HepG2 (cell line): ENCODE data around the gene GSK3A. TPM values are rescaled to one million over a fixed set of nuclear protein-coding genes. Genes with fewer than 3 reads are reported as not detected.

ENCODE experiments used
- CEBPG ChIP-seq: IDR thresholded peaks from 2 replicates; pipeline ENCODE4 v1.6.1; 2016
- KDM4B ChIP-seq: sonication (generic); formaldehyde crosslinking; IDR thresholded peaks from 2 replicates; pipeline ENCODE4 v1.4.0; 2020; ENCODE audit warnings: missing genetic modification reagents
- NONO ChIP-seq, 2 experiments: fragments of 450-650 bp in 1 of 2; sonication (generic) in 1 of 2; formaldehyde crosslinking in 1 of 2; IDR thresholded peaks in 1 of 2; conservative IDR thresholded peaks in 1 of 2; 2 replicates each; pipeline versions ENCODE4 v1.6.1 to v1.8.0; 2017 to 2022; ENCODE audit warnings: mild to moderate bottlenecking in 1 of 2, missing genetic modification reagents in 1 of 2, moderate library complexity in 1 of 2
- SMC3 ChIP-seq: IDR thresholded peaks from 2 replicates; pipeline ENCODE4 v1.6.1; 2011; ENCODE audit warnings: low read length, improper control_type of control experiment
- TCF7 ChIP-seq: sonication (generic); IDR thresholded peaks from 2 replicates; pipeline ENCODE4 v1.6.1; 2016; ENCODE audit warnings: antibody characterized with exemption, low read depth
- ZIK1 ChIP-seq: sonication (generic); formaldehyde crosslinking; IDR thresholded peaks from 2 replicates; pipeline ENCODE4 v1.5.0; 2020; ENCODE audit warnings: mild to moderate bottlenecking, low read depth, missing genetic modification reagents, borderline replicate concordance
- ZNF619 ChIP-seq: sonication (generic); formaldehyde crosslinking; IDR thresholded peaks from 2 replicates; pipeline ENCODE4 v1.4.0; 2020; ENCODE audit warnings: mild to moderate bottlenecking, missing genetic modification reagents
- ZNF720 ChIP-seq: sonication (generic); formaldehyde crosslinking; IDR thresholded peaks from 2 replicates; pipeline ENCODE4 v1.4.0; 2020; ENCODE audit warnings: missing genetic modification reagents
- ZNF878 ChIP-seq: sonication (generic); formaldehyde crosslinking; IDR thresholded peaks from 2 replicates; pipeline ENCODE4 v1.8.1; 2023; ENCODE audit warnings: mild to moderate bottlenecking, missing genetic modification reagents, moderate library complexity
- ZSCAN20 ChIP-seq: sonication (generic); formaldehyde crosslinking; IDR thresholded peaks from 2 replicates; pipeline ENCODE4 v1.4.0; 2020; ENCODE audit warnings: missing genetic modification reagents, mild to moderate bottlenecking, borderline replicate concordance
- polyA plus RNA-seq, 8 experiments: library from polyadenylated mRNA; depleted of rRNA in 3 of 8; stranded (reverse) in 7 of 8; unstranded in 1 of 8; fragments of >200 nt; fragmentation: Illumina TruSeq in 4 of 8; extraction: Trizol in 4 of 8; gene quantifications; 2 replicates each; pipeline versions ENCODE4 v1.2.1 to v1.2.3, GENCODE V29; 2011 to 2016; ENCODE audit warnings: low read depth in 4 of 8, missing spikeins in 1 of 8, mixed read lengths in 1 of 8; ENCODE audit not compliant: insufficient read depth in 1 of 8
- total RNA-seq, 5 experiments: library from RNA; depleted of rRNA; stranded (reverse); fragments of >200 nt; fragmentation: Illumina TruSeq; extraction: Trizol; gene quantifications; 2 replicates each; pipeline ENCODE4 v1.2.3, GENCODE V29; 2016; ENCODE audit warnings: low read depth in 1 of 5
- TF ChIP-seq, protein P1 (sequence below): IDR thresholded peaks from 2 replicates; pipeline ENCODE4 v1.6.1; 2018; ENCODE audit warnings: missing genetic modification reagents
- TF ChIP-seq, protein P2 (sequence below): sonication (generic); formaldehyde crosslinking; IDR thresholded peaks from 2 replicates; pipeline ENCODE4 v1.4.0; 2020; ENCODE audit warnings: mild to moderate bottlenecking, missing genetic modification reagents
- TF ChIP-seq, protein P3 (sequence below): sonication (generic); formaldehyde crosslinking; IDR thresholded peaks from 2 replicates; pipeline ENCODE4 v1.8.0; 2023; ENCODE audit warnings: mild to moderate bottlenecking, missing genetic modification reagents
- TF ChIP-seq, protein P4 (sequence below): sonication (generic); formaldehyde crosslinking; IDR thresholded peaks from 2 replicates; pipeline ENCODE4 v1.8.1; 2023; ENCODE audit warnings: missing genetic modification reagents, mild to moderate bottlenecking, borderline replicate concordance
- TF ChIP-seq, protein P5 (sequence below): sonication (generic); formaldehyde crosslinking; IDR thresholded peaks from 2 replicates; pipeline ENCODE4 v1.4.0; 2020; ENCODE audit warnings: missing genetic modification reagents, borderline replicate concordance
- TF ChIP-seq, protein P6 (sequence below): IDR thresholded peaks from 2 replicates; pipeline ENCODE4 v1.6.1; 2012; ENCODE audit warnings: low read depth, low read length, improper control_type of control experiment
- TF ChIP-seq, protein P7 (sequence below): sonication (generic); formaldehyde crosslinking; IDR thresholded peaks from 2 replicates; pipeline ENCODE4 v1.5.0; 2020; ENCODE audit warnings: missing genetic modification reagents, mild to moderate bottlenecking, borderline replicate concordance

The GSK3A gene
- total and polyA plus RNA-seq, 2 of the 13 experiments (the other 11 are each of a cell fraction or from before 2014, with no cell fraction given) = 16.9 to 52.5 TPM

DNA sequence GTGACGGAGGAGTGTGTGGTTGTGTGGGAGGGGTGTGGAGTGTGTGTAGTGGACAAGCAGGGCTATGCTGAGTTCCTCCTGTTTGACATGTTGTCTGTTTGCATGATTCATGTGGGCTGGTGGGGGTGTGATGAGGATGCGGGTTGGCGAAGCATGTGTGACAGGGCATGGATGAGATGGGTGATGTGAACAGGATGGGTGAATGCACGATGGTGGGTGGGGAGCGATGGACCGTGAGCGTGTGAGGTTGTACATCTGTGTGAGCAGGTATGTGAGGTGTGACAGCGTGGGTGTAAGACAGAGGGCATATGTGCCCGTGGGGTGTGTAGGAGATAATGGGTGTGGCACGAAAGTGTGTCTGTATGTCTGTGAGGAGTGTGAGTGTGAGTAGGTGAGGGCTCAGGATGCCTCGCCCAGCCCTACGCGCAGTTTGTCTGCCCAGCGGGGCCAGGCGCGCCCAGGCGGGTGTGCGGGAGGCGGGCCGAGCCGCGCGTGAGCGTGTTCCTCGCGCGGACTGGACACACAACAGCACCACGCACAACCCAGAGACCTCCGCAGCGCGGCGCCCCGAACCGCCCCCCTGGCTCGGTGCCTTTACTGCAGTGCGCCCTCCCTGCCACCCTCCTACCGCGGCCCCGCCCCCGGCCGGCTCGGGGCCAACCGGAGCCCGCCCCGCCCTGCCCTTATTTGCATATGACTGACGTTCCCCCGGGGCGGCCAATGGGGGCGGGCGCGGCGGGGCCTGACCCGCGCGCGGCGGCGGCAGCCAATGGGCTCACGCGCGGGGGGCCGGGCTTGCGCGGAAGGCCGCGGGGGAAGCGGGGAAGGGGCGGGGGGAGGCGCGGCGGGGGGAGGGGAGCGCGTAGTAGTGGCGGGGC, 41.0 kb upstream of the GSK3A start (continued):
- TF ChIP-seq, protein P1, sequence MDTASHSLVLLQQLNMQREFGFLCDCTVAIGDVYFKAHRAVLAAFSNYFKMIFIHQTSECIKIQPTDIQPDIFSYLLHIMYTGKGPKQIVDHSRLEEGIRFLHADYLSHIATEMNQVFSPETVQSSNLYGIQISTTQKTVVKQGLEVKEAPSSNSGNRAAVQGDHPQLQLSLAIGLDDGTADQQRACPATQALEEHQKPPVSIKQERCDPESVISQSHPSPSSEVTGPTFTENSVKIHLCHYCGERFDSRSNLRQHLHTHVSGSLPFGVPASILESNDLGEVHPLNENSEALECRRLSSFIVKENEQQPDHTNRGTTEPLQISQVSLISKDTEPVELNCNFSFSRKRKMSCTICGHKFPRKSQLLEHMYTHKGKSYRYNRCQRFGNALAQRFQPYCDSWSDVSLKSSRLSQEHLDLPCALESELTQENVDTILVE (CRISPR knock-in tag) = no peak
- TF ChIP-seq ZSCAN20 (CRISPR knock-in tag) = no peak
- TF ChIP-seq, protein P2, sequence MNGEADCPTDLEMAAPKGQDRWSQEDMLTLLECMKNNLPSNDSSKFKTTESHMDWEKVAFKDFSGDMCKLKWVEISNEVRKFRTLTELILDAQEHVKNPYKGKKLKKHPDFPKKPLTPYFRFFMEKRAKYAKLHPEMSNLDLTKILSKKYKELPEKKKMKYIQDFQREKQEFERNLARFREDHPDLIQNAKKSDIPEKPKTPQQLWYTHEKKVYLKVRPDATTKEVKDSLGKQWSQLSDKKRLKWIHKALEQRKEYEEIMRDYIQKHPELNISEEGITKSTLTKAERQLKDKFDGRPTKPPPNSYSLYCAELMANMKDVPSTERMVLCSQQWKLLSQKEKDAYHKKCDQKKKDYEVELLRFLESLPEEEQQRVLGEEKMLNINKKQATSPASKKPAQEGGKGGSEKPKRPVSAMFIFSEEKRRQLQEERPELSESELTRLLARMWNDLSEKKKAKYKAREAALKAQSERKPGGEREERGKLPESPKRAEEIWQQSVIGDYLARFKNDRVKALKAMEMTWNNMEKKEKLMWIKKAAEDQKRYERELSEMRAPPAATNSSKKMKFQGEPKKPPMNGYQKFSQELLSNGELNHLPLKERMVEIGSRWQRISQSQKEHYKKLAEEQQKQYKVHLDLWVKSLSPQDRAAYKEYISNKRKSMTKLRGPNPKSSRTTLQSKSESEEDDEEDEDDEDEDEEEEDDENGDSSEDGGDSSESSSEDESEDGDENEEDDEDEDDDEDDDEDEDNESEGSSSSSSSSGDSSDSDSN (CRISPR knock-in tag) = peak; percentile 31; the same call in 1 of the 2 replicates
- TF ChIP-seq TCF7 = no peak
- TF ChIP-seq ZNF619 (CRISPR knock-in tag) = no peak
- TF ChIP-seq CEBPG (CRISPR knock-in tag) = no peak
- TF ChIP-seq SMC3 = no peak
- TF ChIP-seq NONO (IDR thresholded peaks at IDR 0.05) = no peak
- 0 out of 2 replicates have a peak, but pooled peaks have one; percentile 29 for TF ChIP-seq NONO (CRISPR knock-in tag; conservative IDR thresholded peaks at IDR 0.05)
- TF ChIP-seq KDM4B (CRISPR knock-in tag) = no peak
- TF ChIP-seq ZNF720 (CRISPR knock-in tag) = no peak
- TF ChIP-seq, protein P3, sequence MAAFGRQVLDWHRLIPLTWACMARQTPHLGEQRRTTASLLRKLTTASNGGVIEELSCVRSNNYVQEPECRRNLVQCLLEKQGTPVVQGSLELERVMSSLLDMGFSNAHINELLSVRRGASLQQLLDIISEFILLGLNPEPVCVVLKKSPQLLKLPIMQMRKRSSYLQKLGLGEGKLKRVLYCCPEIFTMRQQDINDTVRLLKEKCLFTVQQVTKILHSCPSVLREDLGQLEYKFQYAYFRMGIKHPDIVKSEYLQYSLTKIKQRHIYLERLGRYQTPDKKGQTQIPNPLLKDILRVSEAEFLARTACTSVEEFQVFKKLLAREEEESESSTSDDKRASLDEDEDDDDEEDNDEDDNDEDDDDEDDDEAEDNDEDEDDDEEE (CRISPR knock-in tag) = no peak
- no peak for TF ChIP-seq ZIK1 (CRISPR knock-in tag)
- TF ChIP-seq, protein P4, sequence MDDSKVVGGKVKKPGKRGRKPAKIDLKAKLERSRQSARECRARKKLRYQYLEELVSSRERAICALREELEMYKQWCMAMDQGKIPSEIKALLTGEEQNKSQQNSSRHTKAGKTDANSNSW (CRISPR knock-in tag) = no peak
- no peak for TF ChIP-seq ZNF878 (CRISPR knock-in tag)
- TF ChIP-seq, protein P5, sequence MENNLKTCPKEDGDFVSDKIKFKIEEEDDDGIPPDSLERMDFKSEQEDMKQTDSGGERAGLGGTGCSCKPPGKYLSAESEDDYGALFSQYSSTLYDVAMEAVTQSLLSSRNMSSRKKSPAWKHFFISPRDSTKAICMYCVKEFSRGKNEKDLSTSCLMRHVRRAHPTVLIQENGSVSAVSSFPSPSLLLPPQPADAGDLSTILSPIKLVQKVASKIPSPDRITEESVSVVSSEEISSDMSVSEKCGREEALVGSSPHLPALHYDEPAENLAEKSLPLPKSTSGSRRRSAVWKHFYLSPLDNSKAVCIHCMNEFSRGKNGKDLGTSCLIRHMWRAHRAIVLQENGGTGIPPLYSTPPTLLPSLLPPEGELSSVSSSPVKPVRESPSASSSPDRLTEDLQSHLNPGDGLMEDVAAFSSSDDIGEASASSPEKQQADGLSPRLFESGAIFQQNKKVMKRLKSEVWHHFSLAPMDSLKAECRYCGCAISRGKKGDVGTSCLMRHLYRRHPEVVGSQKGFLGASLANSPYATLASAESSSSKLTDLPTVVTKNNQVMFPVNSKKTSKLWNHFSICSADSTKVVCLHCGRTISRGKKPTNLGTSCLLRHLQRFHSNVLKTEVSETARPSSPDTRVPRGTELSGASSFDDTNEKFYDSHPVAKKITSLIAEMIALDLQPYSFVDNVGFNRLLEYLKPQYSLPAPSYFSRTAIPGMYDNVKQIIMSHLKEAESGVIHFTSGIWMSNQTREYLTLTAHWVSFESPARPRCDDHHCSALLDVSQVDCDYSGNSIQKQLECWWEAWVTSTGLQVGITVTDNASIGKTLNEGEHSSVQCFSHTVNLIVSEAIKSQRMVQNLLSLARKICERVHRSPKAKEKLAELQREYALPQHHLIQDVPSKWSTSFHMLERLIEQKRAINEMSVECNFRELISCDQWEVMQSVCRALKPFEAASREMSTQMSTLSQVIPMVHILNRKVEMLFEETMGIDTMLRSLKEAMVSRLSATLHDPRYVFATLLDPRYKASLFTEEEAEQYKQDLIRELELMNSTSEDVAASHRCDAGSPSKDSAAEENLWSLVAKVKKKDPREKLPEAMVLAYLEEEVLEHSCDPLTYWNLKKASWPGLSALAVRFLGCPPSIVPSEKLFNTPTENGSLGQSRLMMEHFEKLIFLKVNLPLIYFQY (CRISPR knock-in tag) = no peak
- TF ChIP-seq, protein P6, sequence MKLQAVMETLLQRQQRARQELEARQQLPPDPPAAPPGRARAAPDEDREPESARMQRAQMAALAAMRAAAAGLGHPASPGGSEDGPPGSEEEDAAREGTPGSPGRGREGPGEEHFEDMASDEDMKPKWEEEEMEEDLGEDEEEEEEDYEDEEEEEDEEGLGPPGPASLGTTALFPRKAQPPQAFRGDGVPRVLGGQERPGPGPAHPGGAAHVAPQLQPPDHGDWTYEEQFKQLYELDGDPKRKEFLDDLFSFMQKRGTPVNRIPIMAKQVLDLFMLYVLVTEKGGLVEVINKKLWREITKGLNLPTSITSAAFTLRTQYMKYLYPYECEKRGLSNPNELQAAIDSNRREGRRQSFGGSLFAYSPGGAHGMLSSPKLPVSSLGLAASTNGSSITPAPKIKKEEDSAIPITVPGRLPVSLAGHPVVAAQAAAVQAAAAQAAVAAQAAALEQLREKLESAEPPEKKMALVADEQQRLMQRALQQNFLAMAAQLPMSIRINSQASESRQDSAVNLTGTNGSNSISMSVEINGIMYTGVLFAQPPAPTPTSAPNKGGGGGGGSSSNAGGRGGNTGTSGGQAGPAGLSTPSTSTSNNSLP = no peak
- TF ChIP-seq, protein P7, sequence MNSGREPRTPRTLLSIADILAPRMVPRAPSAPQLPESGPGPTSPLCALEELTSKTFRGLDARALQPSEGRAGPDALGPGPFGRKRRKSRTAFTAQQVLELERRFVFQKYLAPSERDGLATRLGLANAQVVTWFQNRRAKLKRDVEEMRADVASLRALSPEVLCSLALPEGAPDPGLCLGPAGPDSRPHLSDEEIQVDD (CRISPR knock-in tag) = no peak
